ENCODE data around the gene FNDC10.

Gene FNDC10

GRCh38 chr1:1565340-1565739, 34.6 kb downstream of the FNDC10 start:
- DNase-seq (ENCODE audit: low read depth) = no peak
- H3K4me3 ChIP-seq (ENCODE audit: control insufficient read depth, low read depth, low read length) = no peak overlapping the region
- no peak for TF ChIP-seq CTCF (conservative IDR thresholded peaks at IDR 0.05; ENCODE audit: control insufficient read depth, insufficient read depth, low read depth, low read length)

DNA sequence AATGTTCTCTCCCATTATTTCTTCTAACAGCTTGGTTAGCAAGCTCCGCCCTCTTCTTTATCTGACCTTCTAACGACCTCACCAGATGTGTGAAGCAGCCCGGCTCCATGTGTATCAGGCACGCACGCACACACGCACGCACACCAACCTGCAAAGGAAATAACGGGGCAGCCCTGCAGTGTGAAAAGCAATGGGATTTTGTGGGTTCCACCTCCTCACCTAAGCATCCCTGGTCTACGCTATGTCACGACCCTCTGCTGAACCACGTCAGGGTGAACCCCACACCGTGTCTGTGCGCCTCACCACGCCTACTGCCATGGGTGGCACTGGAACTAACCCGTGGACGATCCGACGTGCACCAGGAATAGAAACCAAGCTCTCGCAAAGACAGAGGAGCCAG, 35.7 kb downstream of the FNDC10 start:
- TF ChIP-seq CTCF (conservative IDR thresholded peaks at IDR 0.05; ENCODE audit: control insufficient read depth, insufficient read depth, low read depth, low read length) = no peak
- no peak overlapping the region for H3K4me3 ChIP-seq (ENCODE audit: control insufficient read depth, low read depth, low read length)
- no peak for DNase-seq (ENCODE audit: low read depth)

DNA sequence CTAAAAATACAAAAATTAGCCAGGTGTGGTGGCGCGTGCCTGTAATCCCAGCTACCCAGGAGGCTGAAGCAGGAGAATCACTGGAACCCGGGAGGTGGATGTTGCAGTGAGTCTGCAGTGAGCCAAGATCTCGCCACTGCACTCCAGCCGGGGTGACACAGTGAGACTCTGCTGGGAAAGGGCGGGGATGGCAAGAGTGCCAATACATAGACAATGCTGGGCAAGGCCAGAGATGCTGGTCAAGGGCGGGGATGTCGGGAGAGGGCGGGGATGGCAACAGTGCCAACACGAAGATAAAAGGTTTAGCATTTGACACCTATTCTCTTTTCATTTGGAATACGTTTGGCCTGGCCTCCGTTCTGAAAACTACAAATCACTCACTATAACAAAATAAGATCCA, 36.2 kb downstream of the FNDC10 start:
- H3K4me3 ChIP-seq (ENCODE audit: control insufficient read depth, low read depth, low read length) = no peak overlapping the region
- TF ChIP-seq CTCF (conservative IDR thresholded peaks at IDR 0.05; ENCODE audit: control insufficient read depth, insufficient read depth, low read depth, low read length) = no peak
- DNase-seq (ENCODE audit: low read depth) = no peak

GRCh38 chr1:1562556-1563195, 37.3 kb downstream of the FNDC10 start:
- DNase-seq (ENCODE audit: low read depth) = no peak
- no peak for TF ChIP-seq CTCF (conservative IDR thresholded peaks at IDR 0.05; ENCODE audit: control insufficient read depth, insufficient read depth, low read depth, low read length)
- no peak overlapping the region for H3K4me3 ChIP-seq (ENCODE audit: control insufficient read depth, low read depth, low read length)

GRCh38 chr1:1561801-1562470, 38.0 kb downstream of the FNDC10 start:
- no peak overlapping the region for H3K4me3 ChIP-seq (ENCODE audit: control insufficient read depth, low read depth, low read length)
- TF ChIP-seq CTCF (conservative IDR thresholded peaks at IDR 0.05; ENCODE audit: control insufficient read depth, insufficient read depth, low read depth, low read length) = no peak
- no peak for DNase-seq (ENCODE audit: low read depth)

GRCh38 chr1:1560178-1560577, 39.8 kb downstream of the FNDC10 start:
- H3K4me3 ChIP-seq (ENCODE audit: control insufficient read depth, low read depth, low read length) = no peak overlapping the region
- no peak for DNase-seq (ENCODE audit: low read depth)
- no peak for TF ChIP-seq CTCF (conservative IDR thresholded peaks at IDR 0.05; ENCODE audit: control insufficient read depth, insufficient read depth, low read depth, low read length)

All from fibroblast of mammary gland (primary cell).